ENCODE data around the gene GPS1. TPM values are rescaled to one million over a fixed set of nuclear protein-coding genes. Genes with fewer than 3 reads are reported as not detected.

Gene GPS1
- total RNA-seq, 1 donor from 2014 or later, result 102 TPM

DNA sequence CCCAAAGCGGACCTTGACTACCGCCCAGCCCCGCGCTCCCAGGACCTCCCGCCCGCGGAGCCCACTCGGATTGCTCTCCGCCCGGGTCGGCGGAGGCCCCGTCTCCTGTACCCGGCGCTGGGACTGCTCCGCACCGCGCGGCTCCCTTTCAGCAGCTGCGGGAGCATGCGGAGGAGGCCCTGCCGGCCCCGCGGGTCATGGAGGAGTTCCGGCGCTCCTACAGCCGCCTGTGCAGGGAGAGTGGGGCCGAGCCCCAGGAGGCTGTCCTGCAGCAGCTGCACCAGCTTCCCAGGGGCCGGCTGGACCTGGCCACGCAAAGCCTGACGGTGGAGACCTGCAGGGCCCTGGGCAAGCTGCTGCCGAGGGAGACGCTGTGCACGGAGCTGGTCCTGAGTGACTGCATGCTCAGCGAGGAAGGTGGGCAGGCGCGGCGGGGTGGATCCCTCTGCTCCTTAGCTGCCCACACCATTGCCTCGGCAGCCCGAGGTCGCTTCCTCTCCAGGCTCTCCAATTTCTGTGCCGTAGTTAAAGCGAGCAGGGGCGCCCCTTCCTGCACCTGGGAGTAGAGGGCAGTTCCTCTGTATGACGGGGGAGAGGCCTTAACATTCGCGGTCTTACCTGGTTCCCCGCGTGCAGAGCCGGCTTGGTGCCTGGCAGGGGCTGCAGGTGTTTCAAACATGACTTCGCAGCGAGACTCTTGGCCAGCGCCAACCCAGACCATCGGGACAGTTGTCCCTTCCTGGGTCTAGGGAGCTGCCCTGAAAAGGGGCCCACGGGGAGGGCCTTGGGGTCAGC is 28.1 kb upstream of the GPS1 start:
- Histone ChIP-seq H4K20me1 (ENCODE audit: insufficient read depth, low read length) (peaks cover 27% of the 10 kb centered on the region), H3K9ac (ENCODE audit: low read length) (peak overlapping the region; percentile 49), H2AFZ (ENCODE audit: low read depth, low read length) (peak overlapping the region; percentile 84), H3K4me3 (ENCODE audit: insufficient read depth, low read depth, low read length) (peak overlapping the region; percentile 54), H3K27me3 (ENCODE audit: insufficient read depth, low read length) (no peaks in the 10 kb centered on the region), H3K4me1 (ENCODE audit: insufficient read depth, low read length) (peaks cover 23% of the 10 kb centered on the region), H3K36me3 (ENCODE audit: insufficient read depth, low read length) (no peaks in the 10 kb centered on the region), H3K9me3 (ENCODE audit: insufficient read depth, low read depth, low read length) (no peaks in the 10 kb centered on the region), H3K79me2 (ENCODE audit: insufficient read depth, low read length) (peaks cover 15% of the 10 kb centered on the region), H3K4me2 (ENCODE audit: low read length) (peak overlapping the region; percentile 85), H3K27ac (ENCODE audit: low read depth, low read length) (no peak overlapping the region)
- H3K27me3 Mint-ChIP-seq (ENCODE audit: low read depth, unreplicated experiment), result peaks cover 6% of the 10 kb centered on the region
- peak overlapping the region; percentile 76 for H3K4me3 Mint-ChIP-seq (ENCODE audit: unreplicated experiment)
- FAIRE-seq (no peak), DNase-seq (ENCODE audit: low read depth) (no peak)
- no peak overlapping the region for H3K27ac Mint-ChIP-seq (ENCODE audit: unreplicated experiment)
- H3K36me3 Mint-ChIP-seq (ENCODE audit: low read depth, unreplicated experiment), result peaks cover 1% of the 10 kb centered on the region
- TF ChIP-seq EZH2 (IDR thresholded peaks at IDR 0.05; ENCODE audit: insufficient read depth, low read length), result no peak
- TF ChIP-seq CTCF (IDR thresholded peaks at IDR 0.05; ENCODE audit: insufficient read depth, low read depth, low read length), result no peak
- H3K4me1 Mint-ChIP-seq (ENCODE audit: low read depth, unreplicated experiment), result no peaks in the 10 kb centered on the region
- H3K9me3 Mint-ChIP-seq (ENCODE audit: unreplicated experiment), result no peaks in the 10 kb centered on the region

GRCh38 chr17:82024859-82025258 is 26.8 kb upstream of the GPS1 start:
- H3K36me3 ChIP-seq (ENCODE audit: insufficient read depth, low read length), result no peaks in the 10 kb centered on the region
- H3K27me3 ChIP-seq (ENCODE audit: insufficient read depth, low read length), result no peaks in the 10 kb centered on the region
- TF ChIP-seq EZH2 (IDR thresholded peaks at IDR 0.05; ENCODE audit: insufficient read depth, low read length), result no peak
- no peak for TF ChIP-seq CTCF (IDR thresholded peaks at IDR 0.05; ENCODE audit: insufficient read depth, low read depth, low read length)
- peaks cover 15% of the 10 kb centered on the region for H3K79me2 ChIP-seq (ENCODE audit: insufficient read depth, low read length)
- Mint-ChIP-seq H3K9me3 (ENCODE audit: unreplicated experiment) (no peaks in the 10 kb centered on the region), H3K4me1 (ENCODE audit: low read depth, unreplicated experiment) (no peaks in the 10 kb centered on the region), H3K36me3 (ENCODE audit: low read depth, unreplicated experiment) (peaks cover 1% of the 10 kb centered on the region), H3K4me3 (ENCODE audit: unreplicated experiment) (no peak overlapping the region), H3K27ac (ENCODE audit: unreplicated experiment) (no peak overlapping the region), H3K27me3 (ENCODE audit: low read depth, unreplicated experiment) (peaks cover 8% of the 10 kb centered on the region)
- no peaks in the 10 kb centered on the region for H3K9me3 ChIP-seq (ENCODE audit: insufficient read depth, low read depth, low read length)
- no peak overlapping the region for H2AFZ ChIP-seq (ENCODE audit: low read depth, low read length)
- no peak overlapping the region for H3K27ac ChIP-seq (ENCODE audit: low read depth, low read length)
- H3K4me2 ChIP-seq (ENCODE audit: low read length), result no peak overlapping the region
- peaks cover 22% of the 10 kb centered on the region for H4K20me1 ChIP-seq (ENCODE audit: insufficient read depth, low read length)
- FAIRE-seq (no peak), DNase-seq (ENCODE audit: low read depth) (no peak)
- H3K4me3 ChIP-seq (ENCODE audit: insufficient read depth, low read depth, low read length), result no peak overlapping the region
- no peak overlapping the region for H3K9ac ChIP-seq (ENCODE audit: low read length)
- H3K4me1 ChIP-seq (ENCODE audit: insufficient read depth, low read length), result peaks cover 23% of the 10 kb centered on the region
